NCI-H2029 treated with DMSO at 0.1 percent for 48 hours (cell line): Measurements from ENCODE around the gene DUS2.
A peak's percentile ranks its signal among the peaks of the same experiment; 100 is the strongest.

Experiments used
- DNase-seq: peaks from one replicate; lab custom pipeline; 2025; lab: John Stamatoyannopoulos, UW

The DUS2 gene

GRCh38 chr16:68077866-68078700 is 55.0 kb downstream of the DUS2 start:
- DNase-seq = no peak

DNA sequence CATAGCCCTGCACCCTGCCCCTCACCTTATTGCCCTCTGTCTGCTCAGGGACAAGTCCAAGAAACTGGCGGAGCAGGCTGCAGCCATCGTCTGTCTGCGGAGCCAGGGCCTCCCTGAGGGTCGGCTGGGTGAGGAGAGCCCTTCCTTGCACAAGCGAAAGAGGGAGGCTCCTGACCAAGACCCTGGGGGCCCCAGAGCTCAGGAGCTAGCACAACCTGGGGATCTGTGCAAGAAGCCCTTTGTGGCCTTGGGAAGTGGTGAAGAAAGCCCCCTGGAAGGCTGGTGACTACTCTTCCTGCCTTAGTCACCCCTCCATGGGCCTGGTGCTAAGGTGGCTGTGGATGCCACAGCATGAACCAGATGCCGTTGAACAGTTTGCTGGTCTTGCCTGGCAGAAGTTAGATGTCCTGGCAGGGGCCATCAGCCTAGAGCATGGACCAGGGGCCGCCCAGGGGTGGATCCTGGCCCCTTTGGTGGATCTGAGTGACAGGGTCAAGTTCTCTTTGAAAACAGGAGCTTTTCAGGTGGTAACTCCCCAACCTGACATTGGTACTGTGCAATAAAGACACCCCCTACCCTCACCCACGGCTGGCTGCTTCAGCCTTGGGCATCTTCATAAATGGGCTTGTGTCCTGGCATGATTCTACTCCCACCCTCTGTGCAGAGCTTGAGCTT is 55.8 kb downstream of the DUS2 start:
- no peak for DNase-seq

- no peak for DNase-seq
Measured at GRCh38 chr16:68079376-68079625, 56.2 kb downstream of the DUS2 start.

DNA sequence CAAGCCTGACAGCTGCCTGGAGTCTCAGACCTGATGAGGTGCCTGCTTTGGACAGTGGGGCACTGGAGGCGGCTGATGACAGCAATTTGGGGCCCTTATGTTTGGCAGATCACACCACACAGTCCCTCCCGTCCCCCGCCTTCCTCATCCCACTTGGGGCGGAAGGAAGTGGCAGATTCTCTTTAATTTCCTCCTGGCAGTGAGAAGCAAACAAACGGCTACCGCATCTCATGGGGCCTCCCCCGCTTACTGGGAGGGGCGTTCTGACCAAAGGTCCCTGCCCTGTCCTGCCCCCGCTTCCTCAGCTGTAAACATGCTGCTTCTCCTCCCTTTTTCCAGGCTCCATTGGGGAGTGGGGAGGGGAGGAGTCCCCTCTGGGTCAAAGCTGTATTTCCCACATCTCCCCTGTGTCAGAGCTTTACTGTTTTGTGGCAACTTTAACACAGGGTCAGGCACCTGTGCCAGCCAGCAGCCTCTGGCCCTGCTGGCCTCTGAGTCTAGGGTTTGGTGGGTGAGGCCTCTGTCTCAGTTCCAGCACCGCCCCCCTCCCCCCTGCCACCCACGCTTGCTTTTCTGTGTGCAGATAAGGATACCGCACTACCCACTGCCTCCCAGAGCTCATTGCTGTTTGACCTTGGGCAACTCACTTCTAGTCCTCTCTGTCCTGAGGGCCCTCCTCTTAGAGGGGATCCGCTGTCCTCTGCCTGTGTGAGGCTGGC is 56.7 kb downstream of the DUS2 start:
- no peak for DNase-seq

DNA sequence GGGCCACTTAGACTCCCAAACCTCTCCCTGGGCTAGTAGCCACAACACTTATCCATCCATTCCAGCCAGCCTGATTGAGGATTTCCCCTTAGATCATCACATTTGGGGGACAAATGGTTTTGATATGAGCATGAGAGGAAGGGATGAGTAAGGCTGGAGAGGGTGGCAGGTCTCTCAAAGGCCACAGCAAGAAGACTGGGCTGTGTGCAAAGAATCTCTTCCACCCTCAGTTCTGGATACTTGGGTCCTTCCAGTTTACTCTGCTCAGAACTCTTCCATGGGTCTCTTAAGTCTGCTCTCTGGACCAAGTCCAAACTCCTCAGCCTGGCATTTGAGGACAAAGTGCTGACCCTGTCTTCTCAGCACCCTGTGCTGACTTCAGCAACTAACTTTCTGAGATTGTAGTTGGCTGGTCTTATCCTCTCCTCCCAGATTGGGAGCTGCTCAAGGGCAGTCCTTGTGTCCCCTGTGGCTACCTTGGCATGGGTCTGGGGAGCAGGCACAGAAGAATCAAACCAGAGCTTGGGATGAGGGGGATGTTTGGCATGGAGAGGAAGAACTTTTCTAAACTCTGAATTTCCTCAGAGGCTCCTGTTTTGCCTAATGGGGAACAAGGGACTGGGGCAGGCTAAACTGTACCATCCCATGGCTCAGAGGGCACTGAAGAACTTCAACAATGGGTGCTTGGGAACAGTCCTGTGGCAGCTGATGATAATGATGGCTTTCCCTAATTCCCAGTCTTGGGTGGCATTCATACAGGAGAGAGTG is 59.0 kb downstream of the DUS2 start:
- no peak for DNase-seq

DNA sequence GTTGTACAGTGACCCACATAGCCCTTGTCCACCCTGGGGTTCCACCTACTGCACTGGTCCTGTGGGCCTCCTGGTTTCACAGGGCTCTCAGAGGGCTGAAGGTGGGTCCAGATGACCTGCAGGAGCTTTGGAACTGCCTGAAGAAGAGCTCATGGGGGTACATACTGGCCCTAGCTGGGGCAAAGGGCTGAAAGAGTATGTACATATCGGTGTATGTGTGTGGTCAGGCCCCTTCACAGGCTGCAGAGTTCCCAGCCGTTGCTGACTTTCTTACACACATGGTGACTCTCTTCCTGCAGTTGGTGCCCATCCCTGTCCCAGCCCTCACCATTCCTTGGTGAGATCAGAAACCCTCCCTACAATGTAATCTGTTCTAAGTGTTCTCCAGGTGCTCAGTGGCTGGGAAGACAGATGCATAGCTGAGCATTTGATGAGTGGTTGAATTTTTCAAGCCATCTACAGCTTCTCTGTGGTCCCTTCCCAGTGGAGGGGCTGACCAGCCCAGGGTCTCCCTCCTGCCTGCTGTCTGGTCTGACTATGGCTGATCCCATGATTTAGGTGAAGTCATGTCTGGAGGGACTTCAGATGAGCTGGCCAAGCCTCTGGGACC is 59.6 kb downstream of the DUS2 start:
- DNase-seq = no peak

GRCh38 chr16:68083239-68083781 is 60.2 kb downstream of the DUS2 start:
- no peak for DNase-seq

GRCh38 chr16:68083861-68084503 is 60.9 kb downstream of the DUS2 start:
- DNase-seq = no peak

GRCh38 chr16:68084504-68085258 is 61.6 kb downstream of the DUS2 start:
- DNase-seq = peak; percentile 67

DNA sequence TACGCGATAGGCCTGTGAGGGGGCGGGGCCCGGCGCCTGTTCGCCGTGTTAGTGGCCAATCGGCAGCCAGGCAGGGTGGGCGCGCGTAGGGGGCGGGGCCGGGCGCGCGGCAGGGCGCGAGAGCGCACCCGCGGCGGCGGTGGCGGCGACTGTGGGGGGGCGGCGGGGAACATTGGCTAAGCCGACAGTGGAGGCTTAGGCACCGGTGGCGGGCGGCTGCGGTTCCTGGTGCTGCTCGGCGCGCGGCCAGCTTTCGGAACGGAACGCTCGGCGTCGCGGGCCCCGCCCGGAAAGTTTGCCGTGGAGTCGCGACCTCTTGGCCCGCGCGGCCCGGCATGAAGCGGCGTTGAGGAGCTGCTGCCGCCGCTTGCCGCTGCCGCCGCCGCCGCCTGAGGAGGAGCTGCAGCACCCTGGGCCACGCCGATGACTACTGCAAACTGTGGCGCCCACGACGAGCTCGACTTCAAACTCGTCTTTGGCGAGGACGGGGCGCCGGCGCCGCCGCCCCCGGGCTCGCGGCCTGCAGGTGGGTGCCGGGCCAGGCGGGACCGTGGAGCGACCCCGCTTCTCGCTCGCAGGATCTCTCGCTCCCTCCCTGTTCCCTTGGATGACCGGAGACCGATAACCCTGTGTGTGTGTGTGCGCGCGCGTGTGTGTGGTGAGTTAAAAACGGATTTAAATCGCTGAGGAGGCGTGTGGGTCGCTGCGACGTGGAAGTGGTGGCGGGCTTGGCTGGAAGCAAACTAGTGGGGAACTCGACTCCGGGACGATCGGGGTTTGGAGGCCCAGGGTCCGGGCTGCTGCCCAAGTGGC is 62.4 kb downstream of the DUS2 start, which contains the start of gene NFATC3:
Gene NFATC3 (plus strand): TSS at position 112 of the 813 bp plus-strand sequence. CDS start 312 bp downstream, at position 424.
- DNase-seq = no peak

- DNase-seq = no peak
Measured at GRCh38 chr16:68086336-68086841, 63.3 kb downstream of the DUS2 start.

DNA sequence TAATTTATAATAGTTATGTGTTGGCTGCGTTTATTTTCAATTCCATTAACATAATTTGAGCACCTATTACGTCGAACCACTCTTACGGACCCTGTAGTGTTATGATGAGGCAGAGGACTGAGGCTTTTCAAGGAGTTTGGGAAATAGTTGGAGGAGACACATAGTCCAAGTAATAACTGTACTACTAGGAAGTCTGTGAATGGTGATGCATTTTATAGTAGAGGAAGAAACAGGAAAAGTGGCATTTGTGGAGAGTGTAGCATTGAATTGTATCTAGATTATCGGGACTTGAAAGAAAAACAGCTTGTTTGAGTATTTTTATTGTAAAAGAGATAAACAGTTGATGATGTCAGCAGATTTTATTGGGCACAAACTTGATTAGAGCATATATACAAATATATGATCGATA is 63.8 kb downstream of the DUS2 start:
- DNase-seq = no peak

DNA sequence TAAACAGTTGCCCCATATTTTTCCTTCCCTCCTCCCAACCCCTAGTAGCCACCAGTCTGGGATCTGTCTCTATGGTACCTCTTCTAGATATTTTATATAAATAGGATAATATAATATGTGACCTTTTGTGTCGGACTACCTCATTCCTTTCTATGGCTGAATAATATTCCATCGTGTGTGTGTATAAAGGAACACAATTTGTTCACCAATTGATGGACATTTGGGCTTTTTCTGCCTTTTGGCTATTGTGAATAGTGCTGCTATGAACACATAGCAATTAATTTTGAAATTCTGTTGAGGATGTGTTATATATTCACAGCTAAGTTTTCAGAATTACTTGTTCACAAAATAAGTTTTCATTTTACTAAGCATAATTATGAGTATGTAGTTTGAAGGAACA is 64.6 kb downstream of the DUS2 start:
- DNase-seq = no peak

- DNase-seq = no peak
Measured at GRCh38 chr16:68088130-68088972, 65.3 kb downstream of the DUS2 start.

- DNase-seq = no peak
Measured at GRCh38 chr16:68089067-68089466, 66.0 kb downstream of the DUS2 start.

- DNase-seq = no peak
Measured at GRCh38 chr16:68090130-68090529, 67.0 kb downstream of the DUS2 start.

DNA sequence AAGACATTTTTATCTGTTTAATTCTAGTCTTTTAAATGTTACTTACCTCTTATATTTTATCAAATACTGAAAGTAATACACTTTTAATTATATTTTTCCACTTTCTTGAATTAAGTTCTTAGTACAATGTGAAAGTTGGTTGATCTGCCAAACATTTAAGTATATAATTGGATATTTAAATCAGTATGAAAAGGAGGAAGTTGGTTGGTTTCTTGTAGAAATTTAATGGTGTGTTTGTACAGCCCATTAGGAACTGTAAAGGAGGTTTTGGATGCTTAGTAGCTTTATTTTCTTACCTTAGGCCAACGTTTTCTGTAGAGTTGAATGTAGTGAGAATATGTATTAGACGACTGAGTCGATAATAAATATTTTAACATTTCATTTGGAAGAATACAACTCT is 67.4 kb downstream of the DUS2 start:
- no peak for DNase-seq
